OCI-LY7 (cell line): ENCODE results near the gene ENHO.

Experiments
- CTCF ChIP-seq: fragments of 200-600 bp; sonication (generic); conservative IDR thresholded peaks from 2 replicates; pipeline ENCODE4 v1.5.1; 2014; ENCODE audit warnings: mild to moderate bottlenecking, antibody characterized with exemption, low read length, moderate library complexity, mixed read lengths
- EZH2phosphoT487 ChIP-seq: fragments of 200-600 bp; sonication (generic); IDR thresholded peaks from 2 replicates; pipeline ENCODE4 v1.6.1; 2018; ENCODE audit warnings: low read depth, borderline replicate concordance, mild to moderate bottlenecking, mixed run types, antibody characterized with exemption, low read length, moderate library complexity, mixed read lengths

DNA sequence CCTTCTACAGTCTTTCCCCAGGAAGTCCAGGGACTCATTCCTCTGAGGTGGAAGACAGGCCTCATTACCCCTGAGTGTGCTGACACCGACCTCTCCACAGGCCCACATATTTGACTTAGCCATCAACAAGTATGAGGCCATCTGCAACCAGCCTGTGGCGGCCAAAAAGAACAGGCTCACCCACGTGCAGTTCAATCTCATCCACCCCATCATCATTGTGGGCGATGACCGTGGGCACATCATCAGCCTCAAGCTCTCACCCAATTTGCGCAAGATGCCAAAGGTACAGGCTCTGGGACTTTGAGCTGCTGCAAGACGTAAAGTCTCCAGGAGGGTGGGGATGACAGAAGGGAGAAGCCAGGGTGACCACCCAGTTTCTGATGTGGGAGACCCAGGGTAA, 5.6 kb downstream of the ENHO start:
- TF ChIP-seq CTCF (no peak), EZH2phosphoT487 (no peak)
